Hepatocyte (in vitro differentiated cells): ENCODE results near the gene AUTS2. TPM values are rescaled to one million over a fixed set of nuclear protein-coding genes. Genes with fewer than 3 reads are reported as not detected.

Experiments used
- DNase-seq: peaks from one replicate; pipeline ENCODE4 v3.0.0-alpha.2; 2016; ENCODE audit warnings: low spot score
- H2AFZ ChIP-seq: fragments of 200-600 bp; sonication (generic); 2 replicates; pipeline ENCODE4 v1.6.0; 2016; ENCODE audit warnings: antibody characterized with exemption, mild to moderate bottlenecking
- H3K27ac ChIP-seq: fragments of 200-600 bp; sonication (generic); 2 replicates; pipeline ENCODE4 v1.5.1; 2016; ENCODE audit warnings: mild to moderate bottlenecking
- H3K27me3 ChIP-seq: fragments of 200-600 bp; sonication (generic); 2 replicates; pipeline ENCODE4 v1.6.1; 2016
- H3K36me3 ChIP-seq: fragments of 200-600 bp; sonication (generic); replicated peaks from 2 replicates; pipeline ENCODE4 v1.5.1; 2016; ENCODE audit warnings: low read depth; ENCODE audit not compliant: insufficient read depth
- H3K4me1 ChIP-seq: fragments of 200-600 bp; sonication (generic); 2 replicates; pipeline ENCODE4 v1.5.1; 2016; ENCODE audit warnings: mild to moderate bottlenecking, moderate library complexity; ENCODE audit not compliant: insufficient read depth
- H3K4me2 ChIP-seq: fragments of 200-600 bp; sonication (generic); 2 replicates; pipeline ENCODE4 v1.6.0; 2016
- H3K4me3 ChIP-seq: fragments of 200-600 bp; sonication (generic); 2 replicates; pipeline ENCODE4 v1.5.1; 2016; ENCODE audit warnings: mild to moderate bottlenecking
- H3K79me2 ChIP-seq: fragments of 200-600 bp; sonication (generic); 2 replicates; pipeline ENCODE4 v1.6.0; 2017; ENCODE audit warnings: mild to moderate bottlenecking
- H3K9me2 ChIP-seq: fragments of 200-600 bp; sonication (generic); replicated peaks from 2 replicates; pipeline ENCODE4 v1.6.0; 2017; ENCODE audit warnings: mild to moderate bottlenecking; ENCODE audit not compliant: insufficient read depth
- H3K9me3 ChIP-seq: fragments of 200-600 bp; sonication (generic); 2 replicates; pipeline ENCODE4 v1.5.1; 2016; ENCODE audit warnings: low read depth, mild to moderate bottlenecking
- H4K20me1 ChIP-seq: fragments of 200-600 bp; sonication (generic); 2 replicates; pipeline ENCODE4 v1.6.0; 2016; ENCODE audit warnings: mild to moderate bottlenecking; ENCODE audit not compliant: insufficient read depth, poor library complexity, severe bottlenecking
- EZH2 ChIP-seq: fragments of 200-600 bp; sonication (generic); IDR thresholded peaks from 2 replicates; pipeline ENCODE4 v1.6.1; 2016; ENCODE audit warnings: antibody characterized with exemption, mild to moderate bottlenecking, borderline replicate concordance
- EZH2phosphoT487 ChIP-seq: fragments of 200-600 bp; sonication (generic); IDR thresholded peaks from one replicate; pipeline ENCODE4 v1.6.1; 2018; ENCODE audit warnings: antibody characterized with exemption, mild to moderate bottlenecking, low read depth, moderate library complexity; ENCODE audit not compliant: unreplicated experiment, severe bottlenecking
- WGBS: methylation state at CpG from one replicate; pipeline ENCODE4 v1.1.6; 2016; ENCODE audit warnings: low lambda C conversion rate; ENCODE audit errors: missing lambda C conversion rate; 5-methylcytosine and 5-hydroxymethylcytosine counted together
- polyA plus RNA-seq: library from polyadenylated mRNA; unstranded; fragments of >200 nt; fragmentation: Nextera tagmentation; extraction: Ambion mirVana; gene quantifications from 2 replicates; pipeline ENCODE4 v1.2.1, GENCODE V29; 2016
- total RNA-seq: library from RNA; depleted of rRNA; stranded (reverse); fragments of >200 nt; gene quantifications from 2 replicates; pipeline ENCODE4 v1.2.3, GENCODE V29; 2014
- TF ChIP-seq, protein P1 (sequence below): fragments of 200-600 bp; sonication (generic); IDR thresholded peaks from 2 replicates; pipeline ENCODE4 v1.5.1; 2016; ENCODE audit warnings: antibody characterized with exemption, mild to moderate bottlenecking; ENCODE audit not compliant: poor library complexity

AUTS2 gene
- total and polyA plus RNA-seq, 2 experiments from 2014 or later = 34.4 to 40.9 TPM

- peaks cover 8% of the 10 kb centered on the region for H4K20me1 ChIP-seq
Measured at GRCh38 chr7:69751026-69751425, 152.8 kb downstream of the AUTS2 start.

GRCh38 chr7:69753981-69754380, 155.7 kb downstream of the AUTS2 start:
- peaks cover 36% of the 10 kb centered on the region for H4K20me1 ChIP-seq
- H3K27me3 ChIP-seq = no peaks in the 10 kb centered on the region
- TF ChIP-seq EZH2 (no peak), EZH2phosphoT487 (no peak)
- TF ChIP-seq, protein P1, sequence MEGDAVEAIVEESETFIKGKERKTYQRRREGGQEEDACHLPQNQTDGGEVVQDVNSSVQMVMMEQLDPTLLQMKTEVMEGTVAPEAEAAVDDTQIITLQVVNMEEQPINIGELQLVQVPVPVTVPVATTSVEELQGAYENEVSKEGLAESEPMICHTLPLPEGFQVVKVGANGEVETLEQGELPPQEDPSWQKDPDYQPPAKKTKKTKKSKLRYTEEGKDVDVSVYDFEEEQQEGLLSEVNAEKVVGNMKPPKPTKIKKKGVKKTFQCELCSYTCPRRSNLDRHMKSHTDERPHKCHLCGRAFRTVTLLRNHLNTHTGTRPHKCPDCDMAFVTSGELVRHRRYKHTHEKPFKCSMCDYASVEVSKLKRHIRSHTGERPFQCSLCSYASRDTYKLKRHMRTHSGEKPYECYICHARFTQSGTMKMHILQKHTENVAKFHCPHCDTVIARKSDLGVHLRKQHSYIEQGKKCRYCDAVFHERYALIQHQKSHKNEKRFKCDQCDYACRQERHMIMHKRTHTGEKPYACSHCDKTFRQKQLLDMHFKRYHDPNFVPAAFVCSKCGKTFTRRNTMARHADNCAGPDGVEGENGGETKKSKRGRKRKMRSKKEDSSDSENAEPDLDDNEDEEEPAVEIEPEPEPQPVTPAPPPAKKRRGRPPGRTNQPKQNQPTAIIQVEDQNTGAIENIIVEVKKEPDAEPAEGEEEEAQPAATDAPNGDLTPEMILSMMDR = no peak
- H3K4me1 ChIP-seq = peaks cover 18% of the 10 kb centered on the region
- H3K4me2 ChIP-seq = no peak overlapping the region
- 46% methylated on average over 2 of the region's 2 CpGs for WGBS
- H3K9me2 ChIP-seq = no peaks in the 10 kb centered on the region
- no peak for DNase-seq
- H3K36me3 ChIP-seq = no peaks in the 10 kb centered on the region
- peaks cover 28% of the 10 kb centered on the region for H3K79me2 ChIP-seq
- no peak overlapping the region for H2AFZ ChIP-seq
- H3K27ac ChIP-seq = no peak overlapping the region
- H3K4me3 ChIP-seq = no peak overlapping the region
- H3K9me3 ChIP-seq = no peaks in the 10 kb centered on the region

More at GRCh38 chr7:69751026-69751425, 152.8 kb downstream of the AUTS2 start:
- Histone ChIP-seq H3K9me3 (no peaks in the 10 kb centered on the region), H3K4me3 (no peak overlapping the region), H3K79me2 (peaks cover 24% of the 10 kb centered on the region), H3K9me2 (no peaks in the 10 kb centered on the region), H2AFZ (no peak overlapping the region), H3K4me1 (peaks cover 6% of the 10 kb centered on the region), H3K4me2 (no peak overlapping the region), H3K36me3 (no peaks in the 10 kb centered on the region), H3K27ac (no peak overlapping the region), H3K27me3 (no peaks in the 10 kb centered on the region)
- TF ChIP-seq, protein P1 = no peak
- TF ChIP-seq EZH2 = no peak
- no peak for TF ChIP-seq EZH2phosphoT487
- WGBS = 94% methylated on average over 1 of the region's 1 CpG
- no peak for DNase-seq

DNA sequence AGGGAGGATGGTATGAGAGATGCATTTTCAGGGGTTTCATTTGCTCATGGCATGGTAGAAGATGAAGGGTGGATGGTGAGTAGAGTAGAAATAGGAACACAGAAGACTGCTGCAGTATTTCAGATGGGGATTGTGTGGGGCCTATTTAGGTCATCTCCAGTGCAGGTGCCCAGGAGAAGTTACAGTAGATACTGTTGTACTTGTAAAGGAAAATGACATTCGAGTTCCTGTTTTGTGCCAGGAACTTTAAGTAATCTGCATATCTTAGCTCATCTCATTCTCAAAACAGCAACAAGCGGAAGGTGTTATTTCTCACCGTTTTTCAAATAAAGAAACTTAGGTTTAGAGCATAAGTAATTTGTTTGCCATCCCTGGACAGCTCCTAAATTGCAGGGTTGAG, 156.2 kb downstream of the AUTS2 start:
- Histone ChIP-seq H3K4me1 (peaks cover 18% of the 10 kb centered on the region), H3K9me2 (no peaks in the 10 kb centered on the region), H3K27ac (no peak overlapping the region), H3K36me3 (no peaks in the 10 kb centered on the region), H3K4me2 (no peak overlapping the region), H3K27me3 (no peaks in the 10 kb centered on the region), H3K79me2 (peaks cover 28% of the 10 kb centered on the region), H4K20me1 (peaks cover 36% of the 10 kb centered on the region), H3K9me3 (no peaks in the 10 kb centered on the region), H2AFZ (no peak overlapping the region), H3K4me3 (no peak overlapping the region)
- DNase-seq = no peak
- no peak for TF ChIP-seq EZH2phosphoT487
- TF ChIP-seq, protein P1 = no peak
- TF ChIP-seq EZH2 = no peak
- 74% methylated on average over 3 of the region's 3 CpGs for WGBS

DNA sequence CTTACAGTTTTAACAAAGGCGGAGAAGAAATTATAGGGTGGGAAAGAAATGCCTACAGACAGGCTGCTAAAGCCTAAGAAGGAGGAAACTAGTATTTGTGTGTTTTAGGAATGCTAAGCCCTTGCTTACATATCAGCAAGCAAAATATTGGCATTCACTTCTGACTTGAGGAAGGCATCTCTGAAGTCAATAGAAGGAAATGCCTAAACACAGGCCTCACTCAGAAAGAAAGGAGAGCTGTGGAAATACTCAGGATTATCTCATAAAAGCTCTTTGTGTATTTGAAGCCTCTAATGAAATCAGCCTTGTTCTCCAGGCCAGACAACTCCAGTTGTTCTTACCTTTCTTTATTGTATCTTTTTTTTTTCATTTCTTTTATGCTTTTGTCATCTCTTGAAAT, 158.0 kb downstream of the AUTS2 start:
- Histone ChIP-seq H3K9me3 (no peaks in the 10 kb centered on the region), H3K27me3 (no peaks in the 10 kb centered on the region), H3K9me2 (no peaks in the 10 kb centered on the region), H2AFZ (no peak overlapping the region), H3K4me1 (peaks cover 13% of the 10 kb centered on the region), H3K79me2 (peaks cover 32% of the 10 kb centered on the region), H3K4me2 (no peak overlapping the region), H3K27ac (no peak overlapping the region), H3K36me3 (no peaks in the 10 kb centered on the region), H4K20me1 (peaks cover 36% of the 10 kb centered on the region), H3K4me3 (no peak overlapping the region)
- WGBS = 80% methylated on average over 1 of the region's 1 CpG
- DNase-seq = no peak
- TF ChIP-seq, protein P1 = no peak
- TF ChIP-seq EZH2 (no peak), EZH2phosphoT487 (no peak)
